ENCODE data around the gene STUM. TPM values are rescaled to one million over a fixed set of nuclear protein-coding genes. Genes with fewer than 3 reads are reported as not detected.
A peak's percentile ranks its signal among the peaks of the same experiment; 100 is the strongest.
"Not testable (repeated sequence)": the region's sequence is repeated elsewhere in the genome, so short reads cannot be mapped to it uniquely, and the experiment has no call there.

STUM gene
- total RNA-seq, 6 donors from 2014 or later = under 0.01 to 0.98 (median 0.20) TPM; not detected in 1

DNA sequence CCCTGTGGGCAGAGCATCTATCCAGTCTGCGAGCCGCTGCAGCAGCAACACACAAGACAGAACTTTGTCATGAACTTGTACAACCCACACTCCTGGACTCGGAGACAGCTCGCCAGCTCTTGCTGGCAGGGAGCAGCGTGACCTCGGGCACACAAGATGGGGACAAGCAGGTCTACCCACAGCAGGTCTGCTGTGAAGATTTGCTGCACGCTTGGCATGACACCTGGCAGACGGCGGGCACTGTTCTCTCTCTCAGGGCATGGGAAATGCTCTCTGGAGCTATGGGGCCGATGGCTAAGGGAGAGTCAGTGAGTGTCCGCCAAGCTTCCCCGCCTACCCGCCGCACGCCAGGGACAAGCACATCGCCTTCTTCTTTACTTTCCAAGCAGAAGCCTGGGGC, 90.0 kb downstream of the STUM start:
- Histone ChIP-seq H3K4me3 (no peak overlapping the region), H3K27ac (peak overlapping the region in 1 of 4 donors; percentile 31), H3K27me3 (no peaks in the 10 kb centered on the region), H3K4me1 (peaks cover 8 to 19% (median 12%) of the 10 kb centered on the region in 4 donors), H3K9me3 (no peaks in the 10 kb centered on the region), H3K36me3 (peaks cover 7 to 83% (median 56%) of the 10 kb centered on the region in 4 donors)
- DNase-seq (peak; percentile 16 to 67), ATAC-seq (ENCODE audit: low FRiP score in 2 of 2) (no peak)
- TF ChIP-seq CTCF (IDR thresholded peaks at IDR 0.05) = no peak
- 95 to 96% methylated on average over 7 to 14 of the region's 16 CpGs for WGBS, 2 donors

DNA sequence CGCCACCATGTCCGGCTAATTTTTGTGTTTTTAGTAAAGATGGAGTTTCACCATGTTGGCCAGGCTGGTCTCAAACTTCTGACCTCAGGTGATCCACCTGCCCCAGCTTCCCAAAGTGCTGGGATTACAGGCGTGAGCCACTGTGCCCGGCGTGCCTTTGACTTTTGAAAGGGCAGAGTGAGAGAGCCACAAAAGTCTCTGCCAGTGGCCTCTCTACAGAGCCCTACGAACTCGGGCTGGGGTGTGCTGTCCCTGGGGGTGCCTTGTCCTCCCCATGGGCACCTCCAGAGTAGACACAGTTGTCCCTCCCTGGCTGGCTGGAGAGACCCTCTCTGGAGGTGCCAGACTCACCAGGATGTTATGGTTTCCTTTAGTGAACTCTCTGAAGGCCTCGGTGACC, 90.6 kb downstream of the STUM start:
- 92 to 93% methylated on average over 7 to 8 of the region's 8 CpGs for WGBS, 2 donors
- H3K9me3 ChIP-seq; DNase-seq; H3K27me3 ChIP-seq; H3K4me3 ChIP-seq; H3K27ac ChIP-seq; ATAC-seq (ENCODE audit: low FRiP score in 2 of 2): not testable (repeated sequence)
- Histone ChIP-seq H3K4me1 (peaks cover 7 to 19% (median 13%) of the 10 kb centered on the region in 4 donors), H3K36me3 (peaks cover 7 to 83% (median 55%) of the 10 kb centered on the region in 4 donors)

- Histone ChIP-seq H3K27ac (no peak overlapping the region), H3K4me3 (no peak overlapping the region), H3K27me3 (no peaks in the 10 kb centered on the region), H3K9me3 (no peaks in the 10 kb centered on the region), H3K4me1 (peaks cover 7 to 19% (median 14%) of the 10 kb centered on the region in 4 donors), H3K36me3 (peaks cover 7 to 83% (median 53%) of the 10 kb centered on the region in 4 donors)
- 94 to 95% methylated on average over 4 to 12 of the region's 18 CpGs for WGBS, 2 donors
- TF ChIP-seq EP300 (IDR thresholded peaks at IDR 0.05) (no peak), POLR2A (IDR thresholded peaks at IDR 0.05) (no peak), POLR2AphosphoS5 (IDR thresholded peaks at IDR 0.05) (no peak), CTCF (IDR thresholded peaks at IDR 0.05) (no peak)
- ATAC-seq (ENCODE audit: low FRiP score in 2 of 2) = no peak
- DNase-seq = peak in 1 of 2 donors; percentile 55
Measured at GRCh38 chr1:226639631-226640061, 91.1 kb downstream of the STUM start.

GRCh38 chr1:226640321-226641136, 92.0 kb downstream of the STUM start:
- DNase-seq (peak in 1 of 2 donors; percentile 39), ATAC-seq (ENCODE audit: low FRiP score in 2 of 2) (no peak)
- Histone ChIP-seq H3K4me3 (no peak overlapping the region), H3K27ac (no peak overlapping the region), H3K27me3 (no peaks in the 10 kb centered on the region), H3K9me3 (no peaks in the 10 kb centered on the region), H3K4me1 (peaks cover 13 to 27% (median 17%) of the 10 kb centered on the region in 4 donors), H3K36me3 (peaks cover 7 to 89% (median 55%) of the 10 kb centered on the region in 4 donors)
- TF ChIP-seq EP300 (IDR thresholded peaks at IDR 0.05) (no peak), POLR2A (IDR thresholded peaks at IDR 0.05) (no peak), POLR2AphosphoS5 (IDR thresholded peaks at IDR 0.05) (no peak), CTCF (IDR thresholded peaks at IDR 0.05) (no peak)
- 91 to 96% methylated on average over 21 to 23 of the region's 23 CpGs for WGBS, 2 donors

DNA sequence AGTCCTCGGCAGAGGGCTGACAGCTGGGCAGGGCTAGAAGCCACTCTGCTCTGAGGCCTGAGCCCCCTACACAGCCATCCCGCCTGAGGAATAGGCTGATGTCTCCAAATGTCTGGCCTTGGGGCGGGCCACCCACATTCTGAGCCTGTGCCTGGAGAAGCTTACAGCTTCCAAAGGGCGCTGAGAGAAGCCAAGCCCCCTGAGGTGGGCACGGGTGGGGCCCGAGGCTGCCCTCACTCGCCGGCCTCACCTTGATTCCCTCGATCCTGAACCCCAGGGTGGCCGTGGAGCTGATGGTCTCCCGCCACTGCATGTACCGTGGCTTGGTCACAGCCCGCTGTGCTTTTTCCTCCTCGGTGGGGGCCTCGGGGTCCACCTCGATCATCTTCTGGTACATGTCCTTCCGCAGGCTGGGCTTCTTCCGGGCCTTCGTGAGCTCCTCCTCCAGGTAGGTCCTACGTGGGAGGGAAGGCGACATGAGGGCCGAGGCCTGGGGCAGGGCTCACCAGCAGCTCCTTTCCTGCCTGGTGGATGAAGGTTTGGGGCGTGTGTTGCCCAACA, 93.2 kb downstream of the STUM start:
- Histone ChIP-seq H3K27ac (no peak overlapping the region), H3K36me3 (peaks cover 8 to 89% (median 54%) of the 10 kb centered on the region in 4 donors), H3K27me3 (no peaks in the 10 kb centered on the region), H3K4me1 (peaks cover 15 to 25% (median 18%) of the 10 kb centered on the region in 4 donors), H3K9me3 (no peaks in the 10 kb centered on the region), H3K4me3 (no peak overlapping the region)
- DNase-seq (no peak), ATAC-seq (ENCODE audit: low FRiP score in 2 of 2) (no peak)
- TF ChIP-seq CTCF (IDR thresholded peaks at IDR 0.05) (no peak), POLR2AphosphoS5 (IDR thresholded peaks at IDR 0.05) (no peak), POLR2A (IDR thresholded peaks at IDR 0.05) (no peak), EP300 (IDR thresholded peaks at IDR 0.05) (no peak)
- 90 to 96% methylated on average over 13 to 14 of the region's 23 CpGs for WGBS, 2 donors

Data from upper lobe of left lung (tissue), 6 donors.